ENCODE results near the gene TMEM9.

The TMEM9 gene

DNA sequence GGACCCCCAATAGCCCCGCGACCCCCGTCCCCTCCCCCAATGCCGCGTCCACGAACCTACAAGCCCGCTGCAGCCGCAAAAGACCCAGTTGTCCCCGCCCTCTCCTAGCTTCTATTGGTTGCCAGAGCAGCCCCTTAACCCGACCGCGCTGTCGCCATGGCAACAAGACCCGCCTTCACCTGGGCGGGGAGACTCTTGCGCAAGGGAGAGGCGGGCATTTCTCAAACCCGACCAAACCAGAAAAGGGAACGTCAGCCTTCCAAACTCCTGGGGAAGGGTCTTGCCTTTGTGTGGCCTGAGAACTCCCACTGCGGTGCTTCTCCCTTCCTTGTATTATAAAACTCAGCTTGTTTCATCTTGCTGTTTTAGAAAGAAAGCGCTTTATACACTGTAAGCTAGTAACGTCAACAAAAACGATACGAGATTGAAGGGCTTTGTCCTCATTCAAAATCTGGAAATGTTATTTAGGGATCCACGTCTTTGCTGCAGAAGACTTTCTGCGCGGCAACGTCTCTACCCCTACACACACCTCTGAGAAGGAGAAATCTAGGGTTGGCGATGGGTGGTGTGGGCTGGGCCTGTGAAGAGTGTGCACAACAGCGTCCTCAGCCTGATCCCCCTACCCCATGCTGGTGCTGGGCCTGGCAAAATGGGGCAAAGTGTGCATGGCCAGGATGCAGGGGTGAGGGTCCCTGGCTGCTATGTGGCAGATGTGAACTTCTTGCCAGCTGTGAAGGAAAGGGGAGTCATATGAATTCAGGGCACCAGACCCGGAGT, at the start of gene TMEM9:
TSS of gene TMEM9 (minus strand) at position 86 of the 777 bp plus-strand sequence. CDS start 551 bp downstream, outside the sequence.
- DNase-seq: peak; percentile 96

DNA sequence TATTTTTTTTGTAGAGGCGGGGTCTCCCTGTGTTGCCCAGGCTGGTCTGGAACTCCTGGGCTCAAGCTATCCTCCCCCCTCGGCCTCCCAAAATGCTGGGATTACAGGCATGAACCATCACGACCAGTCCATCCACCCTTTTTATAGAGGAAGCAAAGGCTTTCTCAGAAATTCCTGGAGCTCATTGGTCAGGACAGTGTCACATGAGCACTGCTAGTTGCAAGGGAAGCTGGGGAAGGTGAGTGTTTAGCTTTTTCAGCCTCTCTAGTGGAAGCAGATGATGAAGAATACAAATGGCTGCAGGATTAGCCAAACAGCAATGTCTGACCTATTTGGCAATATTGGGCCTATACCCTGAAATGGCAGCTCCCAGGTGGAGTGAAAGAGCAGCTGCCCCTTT, 44.3 kb upstream of the TMEM9 start:
- no peak for DNase-seq

- DNase-seq: no peak
Measured at GRCh38 chr1:201194046-201194445, 39.8 kb upstream of the TMEM9 start.

- DNase-seq: no peak
Measured at GRCh38 chr1:201192261-201192788, 38.1 kb upstream of the TMEM9 start.

- DNase-seq: no peak
Measured at GRCh38 chr1:201191653-201192260, 37.5 kb upstream of the TMEM9 start.

GRCh38 chr1:201190624-201191051, 36.4 kb upstream of the TMEM9 start, which contains the start of gene IGFN1:
Gene IGFN1 (plus strand): TSS chr1:201190824. CDS start chr1:201193294, 2,470 bp downstream.
- DNase-seq: no peak

DNA sequence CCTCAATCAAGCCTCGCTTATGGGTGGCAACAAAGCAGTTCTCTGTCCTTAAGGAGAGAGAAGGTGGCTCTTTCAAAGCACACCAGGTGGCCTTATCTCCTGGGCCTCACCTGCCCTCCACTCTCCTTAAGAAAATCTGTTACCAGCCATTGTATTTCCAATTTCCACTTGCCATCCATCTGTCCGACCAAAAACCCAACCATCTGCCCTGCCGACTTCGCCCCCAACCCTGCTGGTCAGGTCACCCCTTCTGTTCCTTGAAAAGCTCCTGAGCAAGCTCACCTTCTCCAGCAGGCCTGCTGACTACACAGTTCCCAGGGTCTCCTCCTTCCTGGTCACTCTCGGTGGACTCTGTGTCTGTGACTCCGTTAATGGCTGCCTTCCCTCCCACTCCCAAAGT, 35.7 kb upstream of the TMEM9 start:
- DNase-seq: no peak

DNA sequence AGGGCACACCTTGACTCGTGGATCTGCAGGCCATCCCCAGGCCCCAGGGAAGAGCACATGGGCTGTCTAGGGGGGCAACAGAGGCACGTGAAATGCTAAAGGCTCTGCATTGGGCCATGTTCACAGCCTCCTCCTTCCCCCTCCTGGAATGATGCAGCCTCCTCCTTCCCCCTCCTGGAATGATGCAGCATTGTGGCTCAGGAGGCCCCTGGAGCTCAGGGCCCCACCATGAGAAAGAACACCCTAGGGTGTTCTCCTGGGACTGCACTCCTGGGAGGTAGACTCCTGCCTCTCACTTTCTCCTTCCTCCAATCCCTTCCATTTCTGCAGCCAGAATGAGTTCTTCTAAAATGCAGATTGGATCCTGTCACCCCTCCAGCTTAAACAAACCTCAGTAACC, 34.8 kb upstream of the TMEM9 start:
- no peak for DNase-seq

- DNase-seq: no peak
Measured at GRCh38 chr1:201186192-201186591, 31.9 kb upstream of the TMEM9 start.

- no peak for DNase-seq
Measured at GRCh38 chr1:201185527-201186128, 31.4 kb upstream of the TMEM9 start.

DNA sequence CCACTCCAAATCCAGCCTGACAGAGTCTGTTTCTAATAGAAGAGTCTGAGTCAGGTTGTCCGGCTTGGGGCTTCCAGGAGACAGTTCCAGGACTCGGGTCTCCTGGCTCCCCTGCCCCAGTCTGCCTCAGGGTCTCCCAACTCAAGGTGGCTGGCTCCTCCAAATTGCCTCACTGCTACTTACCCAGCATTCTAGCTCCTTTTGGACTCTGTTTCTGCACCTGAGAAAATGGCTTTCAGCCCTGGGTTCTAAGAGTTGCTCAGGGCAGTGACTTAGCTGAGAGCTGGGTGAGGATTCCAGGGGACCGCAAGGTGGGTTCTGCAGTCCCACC, 30.8 kb upstream of the TMEM9 start:
- DNase-seq: no peak

GRCh38 chr1:201184307-201185122, 30.2 kb upstream of the TMEM9 start:
- DNase-seq: no peak

- no peak for DNase-seq
Measured at GRCh38 chr1:201183753-201184152, 29.5 kb upstream of the TMEM9 start.

GRCh38 chr1:201183209-201183608, 28.9 kb upstream of the TMEM9 start:
- no peak for DNase-seq

GRCh38 chr1:201181726-201182125, 27.5 kb upstream of the TMEM9 start:
- no peak for DNase-seq

DNA sequence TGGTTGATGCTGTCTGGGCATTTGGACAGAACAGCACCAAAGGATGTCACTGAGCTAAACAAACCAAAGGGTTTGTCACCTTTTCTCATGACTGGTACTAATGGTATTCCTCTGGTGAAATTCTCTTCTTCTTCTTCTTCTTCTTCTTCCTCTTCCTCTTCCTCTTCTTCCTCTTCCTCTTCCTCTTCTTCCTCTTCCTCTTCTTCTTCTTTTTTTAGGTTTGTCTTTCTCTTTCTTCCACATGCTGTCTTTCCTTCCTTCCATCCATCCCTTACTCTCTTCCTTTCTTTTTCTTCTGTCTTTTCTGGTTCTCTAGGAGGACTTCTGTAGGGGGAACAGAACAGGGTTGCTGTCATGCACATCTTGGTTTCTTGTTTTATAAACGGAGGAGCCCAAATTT, 27.0 kb upstream of the TMEM9 start:
- DNase-seq: no peak

- DNase-seq: no peak
Measured at GRCh38 chr1:201180901-201181300, 26.6 kb upstream of the TMEM9 start.

- DNase-seq: no peak
Measured at GRCh38 chr1:201180141-201180540, 25.9 kb upstream of the TMEM9 start.

- DNase-seq: no peak
Measured at GRCh38 chr1:201178718-201179117, 24.4 kb upstream of the TMEM9 start.

DNA sequence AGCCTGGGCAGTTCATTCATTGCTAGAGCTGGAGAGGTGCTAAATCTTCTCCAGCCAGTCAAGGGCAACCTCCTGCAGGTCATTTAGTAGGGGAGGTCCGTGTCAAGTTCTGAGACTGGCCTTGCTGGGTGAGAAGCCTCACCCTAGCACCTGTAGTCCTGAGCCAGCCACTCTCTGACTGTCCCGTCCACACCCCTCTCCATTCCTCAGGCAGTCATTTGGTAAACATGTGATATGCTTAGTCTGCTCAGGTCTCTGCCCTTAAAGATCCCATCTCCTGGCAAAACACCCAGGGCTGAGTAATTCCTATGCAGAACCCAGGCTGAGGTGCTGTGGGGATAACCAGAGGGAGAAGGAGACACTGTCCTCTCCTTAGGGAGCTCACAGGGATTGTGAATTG, 22.7 kb upstream of the TMEM9 start:
- DNase-seq: no peak

- DNase-seq: no peak
Measured at GRCh38 chr1:201175820-201176500, 21.7 kb upstream of the TMEM9 start.

- no peak for DNase-seq
Measured at GRCh38 chr1:201173736-201174135, 19.5 kb upstream of the TMEM9 start.

Measured in activated CD4-positive, CD25-positive, alpha-beta regulatory T cell treated with anti-CD3 and anti-CD28 coated beads, Interleukin-2, amount 50 U/mL, for 72 hours (primary cell).